ENCODE measurements around the gene TEX13D.

DNA sequence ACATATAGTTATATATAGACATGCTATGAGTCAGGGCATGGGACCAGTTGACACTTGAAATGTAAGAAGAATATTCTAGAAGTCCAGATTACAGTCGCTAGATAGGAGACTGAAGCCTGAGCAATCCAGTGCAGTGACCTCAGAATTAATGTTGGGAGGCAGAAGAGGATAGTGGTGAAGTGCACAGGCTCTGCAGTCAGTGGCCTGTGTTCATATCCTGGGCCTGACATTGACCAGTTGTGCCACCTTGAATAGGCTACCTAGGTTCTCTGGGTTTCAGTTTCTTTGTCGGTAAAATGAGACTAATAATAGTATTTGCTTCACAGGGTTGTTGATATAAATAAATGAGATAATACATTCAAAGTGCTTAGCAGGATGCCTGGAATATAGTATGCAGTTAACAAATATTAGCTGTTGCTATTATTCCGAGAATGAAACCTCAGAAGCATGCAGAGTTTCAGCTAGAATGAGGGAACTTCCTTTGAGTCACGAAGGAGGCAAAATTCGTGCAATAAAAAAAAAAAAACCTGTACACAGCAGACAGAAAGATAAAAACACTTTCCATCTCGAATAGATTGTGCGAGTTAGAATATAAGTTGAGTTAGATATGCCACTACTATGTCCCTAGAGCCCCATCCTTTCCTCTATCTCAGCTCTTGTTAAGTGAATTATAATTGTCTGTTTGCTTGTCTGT lies 9.9 kb downstream of the TEX13D start:
- TF ChIP-seq YY1 (IDR thresholded peaks at IDR 0.05; ENCODE audit: borderline replicate concordance in 1 of 3, control insufficient read depth in 1 of 3, extremely low read depth in 1 of 3, insufficient read depth in 3 of 3, insufficient read length in 1 of 3, insufficient replicate concordance in 2 of 3, low read depth in 1 of 3, low read length in 2 of 3) (no peak), E2F5 (CRISPR knock-in tag; IDR thresholded peaks at IDR 0.05) (no peak), ZNF133 (CRISPR knock-in tag; IDR thresholded peaks at IDR 0.05) (no peak), EZH2 (IDR thresholded peaks at IDR 0.05; ENCODE audit: borderline replicate concordance, low read depth, low read length) (no peak)
- TF ChIP-seq, protein P1, sequence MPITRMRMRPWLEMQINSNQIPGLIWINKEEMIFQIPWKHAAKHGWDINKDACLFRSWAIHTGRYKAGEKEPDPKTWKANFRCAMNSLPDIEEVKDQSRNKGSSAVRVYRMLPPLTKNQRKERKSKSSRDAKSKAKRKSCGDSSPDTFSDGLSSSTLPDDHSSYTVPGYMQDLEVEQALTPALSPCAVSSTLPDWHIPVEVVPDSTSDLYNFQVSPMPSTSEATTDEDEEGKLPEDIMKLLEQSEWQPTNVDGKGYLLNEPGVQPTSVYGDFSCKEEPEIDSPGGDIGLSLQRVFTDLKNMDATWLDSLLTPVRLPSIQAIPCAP (CRISPR knock-in tag; IDR thresholded peaks at IDR 0.05; ENCODE audit: borderline replicate concordance): no peak

Measured in K562 (cell line).